ENCODE measurements around the gene PBOV1.
"Not testable (repeated sequence)": the region's sequence is repeated elsewhere in the genome, so short reads cannot be mapped to it uniquely, and the experiment has no call there.

The PBOV1 gene

GRCh38 chr6:138235693-138236092, 17.4 kb upstream of the PBOV1 start:
- no peak for FAIRE-seq

GRCh38 chr6:138235205-138235604, 16.9 kb upstream of the PBOV1 start:
- FAIRE-seq: no peak

GRCh38 chr6:138234363-138234762, 16.1 kb upstream of the PBOV1 start:
- no peak for FAIRE-seq

GRCh38 chr6:138231381-138231886, 13.1 kb upstream of the PBOV1 start:
- FAIRE-seq: no peak

- no peak for FAIRE-seq
Measured at GRCh38 chr6:138230759-138231380, 12.6 kb upstream of the PBOV1 start.

- FAIRE-seq: no peak
Measured at GRCh38 chr6:138230221-138230620, 11.9 kb upstream of the PBOV1 start.

GRCh38 chr6:138229663-138230179, 11.4 kb upstream of the PBOV1 start:
- FAIRE-seq: no peak

GRCh38 chr6:138229072-138229471, 10.8 kb upstream of the PBOV1 start:
- no peak for FAIRE-seq

GRCh38 chr6:138227316-138227781, 9.1 kb upstream of the PBOV1 start:
- no peak for FAIRE-seq

- FAIRE-seq: no peak
Measured at GRCh38 chr6:138226700-138227315, 8.5 kb upstream of the PBOV1 start.

GRCh38 chr6:138225953-138226352, 7.7 kb upstream of the PBOV1 start:
- FAIRE-seq: no peak

- FAIRE-seq: no peak
Measured at GRCh38 chr6:138222901-138223546, 4.7 kb upstream of the PBOV1 start.

GRCh38 chr6:138219901-138220300, 1.6 kb upstream of the PBOV1 start:
- no peak for FAIRE-seq

- no peak for FAIRE-seq
Measured at GRCh38 chr6:138219398-138219797, 1.1 kb upstream of the PBOV1 start.

GRCh38 chr6:138215093-138215782, 3.1 kb downstream of the PBOV1 start:
- FAIRE-seq: no peak

- not testable (repeated sequence) for FAIRE-seq
Measured at GRCh38 chr6:138212530-138212929, 5.8 kb downstream of the PBOV1 start.

- no peak for FAIRE-seq
Measured at GRCh38 chr6:138211601-138212000, 6.7 kb downstream of the PBOV1 start.

- FAIRE-seq: no peak
Measured at GRCh38 chr6:138211048-138211581, 7.2 kb downstream of the PBOV1 start.

- FAIRE-seq: no peak
Measured at GRCh38 chr6:138206862-138207261, 11.4 kb downstream of the PBOV1 start.

GRCh38 chr6:138205437-138206094, 12.7 kb downstream of the PBOV1 start:
- FAIRE-seq: no peak

GRCh38 chr6:138204792-138205384, 13.4 kb downstream of the PBOV1 start:
- no peak for FAIRE-seq

- FAIRE-seq: no peak
Measured at GRCh38 chr6:138204303-138204702, 14.0 kb downstream of the PBOV1 start.
